Activated T-helper 1 cell treated with anti-CD3 and anti-CD28 coated beads, Interleukin-12 subunit alpha, Interleukin-12 subunit beta, Interleukin-2, Interleukin-4 antibody, amounts not matched to agents 30 ng/mL and 10 ng/mL and 1 ng/mL, durations not matched to agents 14 hours and 24 hours and 36 hours (primary cell): Measurements from ENCODE around the gene OASL. TPM values are rescaled to one million over a fixed set of nuclear protein-coding genes. Genes with fewer than 3 reads are reported as not detected.

Experiments
- DNase-seq: peaks from one replicate; pipeline ENCODE4 v3.0.0; 2021; ENCODE audit warnings: low spot score
- H3K27ac Mint-ChIP-seq: one replicate; pipeline ENCODE4 v1.8.0; 2021; ENCODE audit warnings: mild to moderate bottlenecking, mixed read lengths
- H3K27me3 Mint-ChIP-seq: one replicate; pipeline ENCODE4 v1.8.0; 2022; ENCODE audit warnings: mild to moderate bottlenecking, moderate library complexity, mixed read lengths; ENCODE audit not compliant: insufficient read depth
- H3K36me3 Mint-ChIP-seq: one replicate; pipeline ENCODE4 v1.8.0; 2021; ENCODE audit warnings: low read depth, mixed read lengths
- H3K4me1 Mint-ChIP-seq: one replicate; pipeline ENCODE4 v1.8.0; 2021; ENCODE audit warnings: low read depth, mixed read lengths
- H3K4me3 Mint-ChIP-seq: one replicate; pipeline ENCODE4 v1.8.0; 2021; ENCODE audit warnings: mild to moderate bottlenecking, moderate library complexity, mixed read lengths
- H3K9me3 Mint-ChIP-seq: one replicate; pipeline ENCODE4 v1.8.0; 2021; ENCODE audit warnings: mixed read lengths
- intact Hi-C: fragments of 100-400 bp; cut with micrococcal nuclease; formaldehyde crosslinking; loops from one replicate; pipeline ENCODE4 v1.15.1; 2024
- total RNA-seq: library from RNA; stranded (reverse); gene quantifications from 2 replicates; pipeline ENCODE4 v1.2.3, GENCODE V29; 2022

The OASL gene
- total RNA-seq, 1 donor from 2014 or later: 3.1 TPM

DNA sequence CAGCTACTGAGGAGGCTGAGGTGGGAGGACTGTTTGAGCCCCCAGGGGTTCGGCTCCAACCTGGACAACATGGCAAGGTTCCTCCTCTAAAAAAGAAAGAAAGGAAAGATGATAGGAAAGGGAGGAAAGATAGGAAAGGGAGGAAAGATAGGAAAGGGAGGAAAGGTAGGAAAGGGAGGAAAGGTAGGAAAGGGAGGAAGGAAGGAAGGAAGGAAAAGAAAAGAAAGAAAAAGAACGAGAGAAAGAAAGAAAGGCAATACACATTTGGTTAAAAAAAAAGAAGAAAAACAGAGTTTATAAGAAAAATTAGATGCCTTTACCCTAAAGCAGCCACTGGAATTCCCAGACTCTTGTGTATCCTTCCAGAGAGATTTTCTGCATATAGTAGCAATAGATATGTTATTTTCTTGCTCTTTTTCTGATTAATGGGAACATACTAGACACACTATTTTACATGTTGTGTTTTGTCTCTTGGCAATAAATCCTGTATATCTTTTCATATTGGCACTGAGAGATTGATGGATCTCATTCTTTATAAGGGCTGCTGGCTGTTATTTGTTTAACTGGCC, 48.5 kb downstream of the OASL start:
- Mint-ChIP-seq H3K27ac (no peak overlapping the region), H3K4me3 (no peak overlapping the region), H3K36me3 (no peaks in the 10 kb centered on the region), H3K27me3 (peaks cover 12% of the 10 kb centered on the region), H3K4me1 (no peaks in the 10 kb centered on the region), H3K9me3 (no peaks in the 10 kb centered on the region)
- intact Hi-C loops: no loop called here
- DNase-seq: no peak

DNA sequence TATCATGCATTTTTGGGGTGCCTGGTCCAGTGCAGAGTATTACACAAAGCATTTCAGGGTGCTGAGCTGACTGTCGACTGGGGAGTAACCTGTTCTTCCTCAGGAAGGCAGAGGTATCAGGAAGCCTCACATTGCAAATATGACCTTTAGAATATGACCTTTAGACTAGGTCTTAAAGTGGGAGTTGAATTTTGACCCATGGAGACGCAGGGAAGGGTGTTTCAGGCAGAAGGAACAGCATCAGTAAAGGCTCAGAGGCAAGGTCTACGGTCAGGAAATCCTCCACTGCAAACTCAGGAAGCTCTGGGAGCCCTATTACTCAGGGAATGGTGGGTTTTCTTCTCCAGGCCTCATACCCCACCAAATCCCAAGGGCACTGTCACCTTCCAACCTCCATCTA, 49.4 kb downstream of the OASL start:
- Mint-ChIP-seq H3K9me3 (no peaks in the 10 kb centered on the region), H3K4me1 (no peaks in the 10 kb centered on the region), H3K27ac (no peak overlapping the region), H3K4me3 (no peak overlapping the region), H3K27me3 (peaks cover 10% of the 10 kb centered on the region), H3K36me3 (no peaks in the 10 kb centered on the region)
- DNase-seq: no peak
- intact Hi-C loops: no loop called here

DNA sequence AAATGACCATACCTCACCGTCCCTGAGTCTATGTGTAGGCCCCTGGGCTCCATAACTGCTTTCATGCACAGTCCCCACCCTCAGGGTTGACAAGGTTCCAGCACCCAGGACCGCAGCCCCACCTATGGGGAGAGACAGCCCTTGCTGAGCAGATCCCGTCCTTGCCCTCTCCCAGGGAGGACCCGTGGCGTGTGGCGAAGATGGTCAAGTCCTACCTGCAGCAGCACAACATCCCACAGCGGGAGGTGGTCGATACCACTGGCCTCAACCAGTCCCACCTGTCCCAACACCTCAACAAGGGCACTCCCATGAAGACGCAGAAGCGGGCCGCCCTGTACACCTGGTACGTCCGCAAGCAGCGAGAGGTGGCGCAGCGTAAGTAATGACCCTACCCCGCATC, 50.4 kb downstream of the OASL start:
- peaks cover 10% of the 10 kb centered on the region for H3K27me3 Mint-ChIP-seq
- no peaks in the 10 kb centered on the region for H3K36me3 Mint-ChIP-seq
- H3K9me3 Mint-ChIP-seq: no peaks in the 10 kb centered on the region
- no peak for DNase-seq
- H3K4me3 Mint-ChIP-seq: no peak overlapping the region
- intact Hi-C loops: no loop called here
- H3K27ac Mint-ChIP-seq: no peak overlapping the region
- H3K4me1 Mint-ChIP-seq: no peaks in the 10 kb centered on the region

DNA sequence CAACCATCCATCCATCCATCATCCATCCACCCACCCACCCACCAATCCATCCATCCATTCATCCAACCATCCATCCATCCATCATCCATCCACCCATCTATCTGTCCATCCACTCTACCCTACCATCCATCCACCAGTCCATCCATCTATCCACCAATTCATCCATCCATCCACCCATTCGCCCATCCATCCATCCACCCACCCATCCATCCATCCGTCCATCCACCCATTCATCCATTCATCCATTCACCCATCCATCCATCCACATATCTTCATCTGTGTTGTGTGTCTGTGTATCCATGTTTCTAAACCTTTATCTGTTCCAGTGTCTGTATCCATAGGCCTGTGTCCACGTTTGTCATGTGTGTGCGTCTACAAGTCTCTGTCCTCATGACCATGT, 50.8 kb downstream of the OASL start:
- no peaks in the 10 kb centered on the region for H3K4me1 Mint-ChIP-seq
- no peak overlapping the region for H3K27ac Mint-ChIP-seq
- intact Hi-C loops: no loop called here
- no peak overlapping the region for H3K4me3 Mint-ChIP-seq
- no peak for DNase-seq
- no peaks in the 10 kb centered on the region for H3K36me3 Mint-ChIP-seq
- H3K9me3 Mint-ChIP-seq: no peaks in the 10 kb centered on the region
- H3K27me3 Mint-ChIP-seq: peaks cover 10% of the 10 kb centered on the region

DNA sequence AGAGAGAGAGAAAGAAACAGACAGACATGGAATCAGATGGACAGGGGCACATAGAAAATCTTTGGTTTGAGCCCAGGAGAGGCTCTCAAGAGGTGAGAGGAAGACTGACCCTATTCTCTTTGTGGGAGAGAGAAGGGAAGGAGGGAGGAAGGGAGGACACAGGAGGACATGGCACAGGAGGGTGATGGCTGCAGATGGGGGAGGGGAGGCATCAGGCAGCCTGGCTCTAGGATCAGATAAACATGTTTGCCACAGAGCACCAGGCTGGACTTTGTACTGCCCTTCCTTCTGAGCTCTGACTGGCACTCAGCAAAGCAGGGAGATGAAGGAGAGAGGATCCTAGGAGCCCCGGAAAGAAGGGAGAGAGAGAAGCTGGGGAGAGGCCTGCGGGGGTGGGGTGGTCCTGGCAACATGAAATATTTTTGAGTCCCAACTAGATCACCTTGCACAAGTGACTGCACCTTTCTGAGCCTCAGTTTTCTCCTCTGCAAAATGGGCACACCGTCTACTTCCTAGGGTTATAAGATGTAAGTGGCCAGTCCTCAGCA, 54.6 kb downstream of the OASL start:
- H3K27ac Mint-ChIP-seq: no peak overlapping the region
- no peak overlapping the region for H3K4me3 Mint-ChIP-seq
- H3K36me3 Mint-ChIP-seq: no peaks in the 10 kb centered on the region
- H3K27me3 Mint-ChIP-seq: peaks cover 5% of the 10 kb centered on the region
- DNase-seq: no peak
- no peaks in the 10 kb centered on the region for H3K4me1 Mint-ChIP-seq
- H3K9me3 Mint-ChIP-seq: no peaks in the 10 kb centered on the region
- intact Hi-C loops: no loop called here

DNA sequence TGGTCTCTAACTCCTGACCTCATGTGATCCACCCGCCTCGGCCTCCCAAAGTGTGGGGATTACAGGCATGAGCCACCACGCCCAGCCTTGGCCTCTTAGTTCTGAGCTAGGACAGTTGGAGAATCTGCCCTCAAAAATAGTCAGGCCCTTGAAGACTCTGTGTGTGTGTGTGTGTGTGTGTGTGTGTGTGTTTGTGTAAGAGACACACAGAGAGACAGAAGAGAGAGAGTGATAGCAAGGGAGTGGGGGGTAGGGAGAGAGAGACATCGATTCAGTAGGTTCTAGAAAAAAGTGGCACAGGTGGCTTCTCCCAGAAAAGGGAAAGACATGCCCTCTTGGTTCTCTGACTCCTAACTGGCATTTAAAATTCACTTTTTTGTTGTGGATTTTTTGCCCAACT, 55.3 kb downstream of the OASL start:
- Mint-ChIP-seq H3K27ac (no peak overlapping the region), H3K9me3 (no peaks in the 10 kb centered on the region), H3K36me3 (no peaks in the 10 kb centered on the region), H3K4me3 (no peak overlapping the region), H3K4me1 (no peaks in the 10 kb centered on the region), H3K27me3 (peaks cover 3% of the 10 kb centered on the region)
- intact Hi-C loops: no loop called here
- DNase-seq: no peak

DNA sequence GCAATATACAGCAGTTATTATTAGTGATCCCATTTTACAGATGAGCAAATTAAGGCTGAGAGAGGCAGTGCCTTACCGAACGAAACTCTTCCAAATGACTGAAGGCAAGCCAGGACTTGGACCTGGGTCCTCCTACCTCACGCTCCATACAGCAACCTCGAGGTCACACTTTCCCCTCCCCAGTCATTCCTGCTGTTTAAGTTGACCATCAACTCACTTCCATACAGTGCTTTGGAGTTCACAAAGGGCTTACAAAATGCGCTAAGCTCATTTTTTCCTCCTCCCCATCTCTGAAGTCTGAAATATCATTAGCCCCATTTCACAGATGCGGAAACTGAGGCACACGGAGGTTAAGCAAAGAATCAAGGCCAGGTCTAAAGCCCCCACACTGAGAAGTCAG, 56.4 kb downstream of the OASL start:
- intact Hi-C loops: no loop called here
- no peaks in the 10 kb centered on the region for H3K9me3 Mint-ChIP-seq
- no peaks in the 10 kb centered on the region for H3K27me3 Mint-ChIP-seq
- H3K36me3 Mint-ChIP-seq: no peaks in the 10 kb centered on the region
- H3K4me1 Mint-ChIP-seq: no peaks in the 10 kb centered on the region
- DNase-seq: no peak
- no peak overlapping the region for H3K4me3 Mint-ChIP-seq
- H3K27ac Mint-ChIP-seq: no peak overlapping the region

DNA sequence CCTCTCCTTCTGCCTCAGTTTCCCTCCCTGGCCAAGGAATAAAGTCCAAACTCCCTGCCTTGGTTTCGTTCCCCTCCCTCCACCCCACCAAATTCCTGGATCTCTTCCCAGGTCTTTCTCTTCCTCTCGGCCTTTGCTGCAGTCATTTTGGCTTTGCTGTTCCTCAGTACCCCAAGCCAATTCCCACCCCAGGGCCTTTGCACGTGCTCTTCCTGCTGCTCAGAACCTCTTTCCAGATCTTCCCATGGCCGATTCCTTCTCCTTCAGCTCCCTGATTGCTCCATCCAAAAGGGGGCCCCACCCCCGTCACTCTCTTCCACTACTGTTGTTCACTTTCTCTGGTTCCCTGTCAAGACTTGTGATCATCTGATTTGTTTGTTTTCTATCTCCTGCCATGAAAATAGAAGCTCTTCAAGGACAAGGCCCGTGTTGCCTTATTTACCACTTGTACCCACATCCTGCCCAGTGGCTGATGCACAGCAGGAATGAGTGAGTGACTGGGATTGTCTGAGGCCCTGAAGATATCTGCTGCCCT, 57.6 kb downstream of the OASL start:
- Mint-ChIP-seq H3K4me3 (no peak overlapping the region), H3K36me3 (no peaks in the 10 kb centered on the region), H3K9me3 (no peaks in the 10 kb centered on the region), H3K4me1 (no peaks in the 10 kb centered on the region), H3K27me3 (no peaks in the 10 kb centered on the region), H3K27ac (no peak overlapping the region)
- intact Hi-C loops: no loop called here
- DNase-seq: no peak

DNA sequence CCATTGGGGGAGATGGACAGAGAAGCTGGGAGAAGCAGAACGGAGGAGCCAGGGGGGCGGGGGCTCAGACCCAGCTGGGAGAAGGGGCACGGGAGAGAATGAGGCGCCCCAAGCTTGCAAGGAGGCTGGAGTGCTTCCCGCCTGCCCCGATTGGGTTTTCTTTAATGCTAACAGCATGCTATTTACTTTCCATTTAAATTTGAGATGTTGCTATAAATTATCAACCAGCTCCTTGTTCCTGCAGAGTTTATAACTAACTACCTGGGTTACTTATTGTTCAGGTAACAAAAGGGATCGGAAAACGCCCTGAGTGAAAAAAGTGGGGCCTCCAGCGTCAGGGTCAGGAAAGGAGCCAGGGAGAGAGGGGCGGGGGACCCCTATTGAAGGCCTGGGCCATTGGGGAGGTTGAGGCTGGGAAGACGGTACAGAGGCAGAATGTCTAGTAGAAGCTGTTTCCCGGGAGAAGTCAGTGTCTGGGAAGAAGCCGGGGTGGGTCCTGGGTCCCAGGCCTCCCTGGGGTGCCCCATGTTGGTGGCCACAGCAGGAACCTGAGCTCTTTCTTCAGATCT, 58.2 kb downstream of the OASL start:
- H3K27me3 Mint-ChIP-seq: no peaks in the 10 kb centered on the region
- no peak for DNase-seq
- H3K9me3 Mint-ChIP-seq: no peaks in the 10 kb centered on the region
- no peaks in the 10 kb centered on the region for H3K4me1 Mint-ChIP-seq
- H3K27ac Mint-ChIP-seq: no peak overlapping the region
- no peaks in the 10 kb centered on the region for H3K36me3 Mint-ChIP-seq
- H3K4me3 Mint-ChIP-seq: no peak overlapping the region
- intact Hi-C loops: no loop called here

DNA sequence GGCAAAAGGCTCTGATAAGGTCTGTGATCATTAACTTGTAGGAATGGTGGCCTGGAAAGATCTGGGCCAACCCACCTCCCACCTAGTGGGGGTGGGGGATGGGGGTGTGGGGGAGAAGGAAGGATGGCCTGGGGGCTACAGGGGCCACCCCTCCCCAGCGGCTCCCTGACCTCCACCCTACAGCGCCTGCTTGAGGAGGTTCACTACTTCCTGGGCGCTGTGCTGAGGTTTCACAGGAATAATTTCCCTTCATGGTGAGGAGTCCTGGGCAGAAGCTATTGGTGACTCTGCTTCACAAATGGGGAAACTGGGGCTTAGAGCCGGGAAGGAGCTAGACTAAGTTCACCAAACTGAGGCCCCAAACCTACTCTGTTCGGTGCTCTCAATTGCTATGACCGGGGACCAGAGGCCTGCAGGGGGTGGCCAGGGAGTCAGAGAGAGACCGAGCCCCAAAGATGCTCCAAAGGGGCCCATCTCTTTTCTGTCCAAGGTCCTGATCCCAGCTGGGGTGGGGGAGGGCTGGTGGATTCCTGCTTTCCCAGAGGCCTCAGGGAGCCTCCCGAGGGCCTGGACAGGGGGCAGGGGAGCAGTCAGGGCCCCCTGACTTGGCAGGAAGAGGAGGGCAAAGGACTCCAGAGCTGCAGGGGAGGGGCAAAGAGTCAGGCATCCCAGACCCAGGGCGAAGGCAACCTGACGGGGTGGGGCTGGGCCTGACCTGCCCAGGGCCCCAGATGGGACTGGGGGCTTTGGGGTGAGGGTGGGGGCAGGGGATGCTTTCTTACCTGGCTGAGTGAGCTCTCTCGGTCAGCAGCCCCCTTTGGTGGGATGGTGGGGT, 59.0 kb downstream of the OASL start:
- no peak for DNase-seq
- no peak overlapping the region for H3K4me3 Mint-ChIP-seq
- intact Hi-C loops: no loop called here
- no peaks in the 10 kb centered on the region for H3K4me1 Mint-ChIP-seq
- H3K27me3 Mint-ChIP-seq: no peaks in the 10 kb centered on the region
- H3K36me3 Mint-ChIP-seq: no peaks in the 10 kb centered on the region
- H3K27ac Mint-ChIP-seq: no peak overlapping the region
- no peaks in the 10 kb centered on the region for H3K9me3 Mint-ChIP-seq

DNA sequence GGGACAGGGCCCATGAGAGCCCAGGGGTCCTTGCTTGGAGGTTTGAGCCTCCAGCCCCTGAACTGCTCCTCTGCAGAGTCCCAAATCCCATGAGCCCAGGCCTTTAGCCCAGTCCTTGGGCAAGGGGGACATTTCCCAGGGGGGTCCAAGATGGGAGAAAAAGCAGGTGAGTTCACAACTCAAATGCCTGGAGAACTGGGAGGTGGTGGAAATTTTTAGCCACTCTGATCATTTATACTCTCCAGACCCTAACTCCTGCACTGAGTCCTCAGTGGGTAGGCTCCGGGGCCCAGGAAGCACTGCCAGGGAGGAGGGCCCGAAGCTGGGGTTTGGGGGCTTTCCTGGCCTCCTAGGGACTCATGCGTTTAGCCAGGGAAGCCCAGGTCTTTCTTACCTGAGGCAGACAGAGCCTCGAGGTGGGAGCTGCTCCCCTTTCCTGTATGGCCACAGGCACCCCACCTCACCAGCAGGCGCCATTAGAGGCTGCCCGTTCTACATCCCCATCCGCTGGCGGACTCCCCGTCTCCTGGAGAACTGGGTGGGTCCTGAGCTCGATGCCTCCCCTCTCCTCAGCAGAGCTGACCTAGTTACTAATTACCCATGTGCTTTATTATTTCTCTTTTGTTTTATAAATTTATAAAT, 59.7 kb downstream of the OASL start:
- intact Hi-C loops: no loop called here
- no peaks in the 10 kb centered on the region for H3K27me3 Mint-ChIP-seq
- H3K4me1 Mint-ChIP-seq: no peaks in the 10 kb centered on the region

DNA sequence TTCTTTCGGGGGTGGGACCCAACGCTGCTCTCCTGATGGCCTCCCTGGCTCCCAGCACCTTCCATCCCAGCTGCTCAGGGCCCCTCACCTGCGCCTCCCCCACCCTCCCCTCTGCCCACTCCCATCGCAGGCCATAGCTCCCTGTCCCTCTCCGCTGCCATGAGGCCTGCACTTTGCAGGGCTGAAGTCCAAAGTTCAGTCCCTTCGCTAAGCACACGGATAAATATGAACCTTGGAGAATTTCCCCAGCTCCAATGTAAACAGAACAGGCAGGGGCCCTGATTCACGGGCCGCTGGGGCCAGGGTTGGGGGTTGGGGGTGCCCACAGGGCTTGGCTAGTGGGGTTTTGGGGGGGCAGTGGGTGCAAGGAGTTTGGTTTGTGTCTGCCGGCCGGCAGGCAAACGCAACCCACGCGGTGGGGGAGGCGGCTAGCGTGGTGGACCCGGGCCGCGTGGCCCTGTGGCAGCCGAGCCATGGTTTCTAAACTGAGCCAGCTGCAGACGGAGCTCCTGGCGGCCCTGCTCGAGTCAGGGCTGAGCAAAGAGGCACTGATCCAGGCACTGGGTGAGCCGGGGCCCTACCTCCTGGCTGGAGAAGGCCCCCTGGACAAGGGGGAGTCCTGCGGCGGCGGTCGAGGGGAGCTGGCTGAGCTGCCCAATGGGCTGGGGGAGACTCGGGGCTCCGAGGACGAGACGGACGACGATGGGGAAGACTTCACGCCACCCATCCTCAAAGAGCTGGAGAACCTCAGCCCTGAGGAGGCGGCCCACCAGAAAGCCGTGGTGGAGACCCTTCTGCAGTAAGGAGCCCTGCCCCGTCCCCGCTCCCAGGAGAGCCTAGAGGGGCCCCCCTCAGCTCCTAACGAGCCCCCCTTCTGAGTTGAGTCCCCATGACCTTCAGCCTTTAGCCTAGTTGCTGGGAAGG, 60.5 kb downstream of the OASL start, which contains the start of gene HNF1A:
TSS of gene HNF1A (plus strand) at position 248 of the 924 bp plus-strand sequence. CDS start at position 474, 226 bp downstream.
- DNase-seq: no peak
- Mint-ChIP-seq H3K9me3 (no peaks in the 10 kb centered on the region), H3K27me3 (no peaks in the 10 kb centered on the region), H3K36me3 (no peaks in the 10 kb centered on the region), H3K27ac (no peak within 1 kb of the TSS), H3K4me1 (no peaks in the 10 kb centered on the region), H3K4me3 (no peak within 1 kb of the TSS)
- intact Hi-C loops: no loop called here

More for the DNA sequence above, 59.7 kb downstream of the OASL start:
- no peak for DNase-seq
- Mint-ChIP-seq H3K9me3 (no peaks in the 10 kb centered on the region), H3K27ac (no peak overlapping the region), H3K36me3 (no peaks in the 10 kb centered on the region), H3K4me3 (no peak overlapping the region)
